ENCODE measurements around the gene PIP5K1C. TPM values are rescaled to one million over a fixed set of nuclear protein-coding genes. Genes with fewer than 3 reads are reported as not detected.
A peak's percentile ranks its signal among the peaks of the same experiment; 100 is the strongest.

Gene PIP5K1C
- total RNA-seq, 1 donor from 2014 or later = 16.4 TPM

- ATAC-seq = no peak
Observed at GRCh38 chr19:3622224-3622623, 78.0 kb downstream of the PIP5K1C start.

GRCh38 chr19:3621689-3622088, 78.6 kb downstream of the PIP5K1C start:
- no peak for ATAC-seq

- no peak for ATAC-seq
Observed at GRCh38 chr19:3620817-3621547, 79.3 kb downstream of the PIP5K1C start.

- ATAC-seq = no peak
Observed at GRCh38 chr19:3620145-3620816, 80.0 kb downstream of the PIP5K1C start.

- no peak for ATAC-seq
Observed at GRCh38 chr19:3619631-3620012, 80.6 kb downstream of the PIP5K1C start.

GRCh38 chr19:3618811-3619630, 81.2 kb downstream of the PIP5K1C start:
- no peak for ATAC-seq

- peak; percentile 62 for ATAC-seq
Observed at GRCh38 chr19:3618144-3618810, 82.0 kb downstream of the PIP5K1C start.

GRCh38 chr19:3617463-3617862, 82.8 kb downstream of the PIP5K1C start:
- ATAC-seq = no peak

- no peak for ATAC-seq
Observed at GRCh38 chr19:3615524-3616135, 84.6 kb downstream of the PIP5K1C start.

- ATAC-seq = no peak
Observed at GRCh38 chr19:3614858-3615505, 85.3 kb downstream of the PIP5K1C start.

- no peak for ATAC-seq
Observed at GRCh38 chr19:3613818-3614661, 86.2 kb downstream of the PIP5K1C start.

- no peak for ATAC-seq
Observed at GRCh38 chr19:3612901-3613741, 87.1 kb downstream of the PIP5K1C start.

GRCh38 chr19:3612330-3612729, 87.9 kb downstream of the PIP5K1C start:
- no peak for ATAC-seq

- ATAC-seq = no peak
Observed at GRCh38 chr19:3611841-3612240, 88.4 kb downstream of the PIP5K1C start.

- no peak for ATAC-seq
Observed at GRCh38 chr19:3610745-3611717, 89.2 kb downstream of the PIP5K1C start.

GRCh38 chr19:3609779-3610719, 90.2 kb downstream of the PIP5K1C start:
- ATAC-seq = no peak

GRCh38 chr19:3608750-3609322, 91.4 kb downstream of the PIP5K1C start:
- no peak for ATAC-seq
